Measurements from ENCODE around the gene EPHA6.

EPHA6 gene

DNA sequence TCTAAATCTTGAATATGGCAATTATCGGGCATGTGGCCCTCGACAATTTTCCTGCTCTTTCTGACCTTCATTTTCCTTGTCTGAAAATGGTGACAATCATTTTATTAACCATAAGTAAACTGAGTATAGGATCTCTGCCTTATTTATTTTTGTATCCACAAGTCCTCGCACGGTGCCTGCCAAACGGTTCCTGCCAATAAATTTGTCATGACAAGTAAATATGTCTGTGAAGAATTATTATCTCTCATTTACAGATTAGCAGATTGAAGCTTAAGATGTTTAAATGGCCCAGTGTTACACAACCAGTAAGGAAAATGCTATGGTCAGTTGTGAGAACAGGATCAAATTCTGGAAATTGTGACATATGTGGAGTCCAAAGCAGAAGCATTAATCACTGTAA lies 884.3 kb downstream of the EPHA6 start:
- Histone ChIP-seq H3K4me3 (ENCODE audit: low read depth in 1 of 2, low read length in 2 of 2) (no peak overlapping the region), H3K27ac (ENCODE audit: low read length) (no peak overlapping the region), H3K36me3 (ENCODE audit: insufficient read depth, low read length) (no peaks in the 10 kb centered on the region), H3K9me3 (ENCODE audit: insufficient read depth, low read length, severe bottlenecking) (no peaks in the 10 kb centered on the region), H3K27me3 (ENCODE audit: insufficient read depth, low read length, poor library complexity) (peaks cover 5% of the 10 kb centered on the region), H2AFZ (ENCODE audit: low read depth, low read length) (no peak overlapping the region), H3K4me2 (ENCODE audit: insufficient read depth, low read length) (no peak overlapping the region), H3K4me1 (ENCODE audit: insufficient read depth, low read length) (no peaks in the 10 kb centered on the region), H3K9ac (ENCODE audit: low read depth, low read length) (no peak overlapping the region), H3K79me2 (ENCODE audit: insufficient read depth, low read length) (no peaks in the 10 kb centered on the region), H4K20me1 (ENCODE audit: insufficient read depth, low read length) (no peaks in the 10 kb centered on the region)
- TF ChIP-seq, protein P1, sequence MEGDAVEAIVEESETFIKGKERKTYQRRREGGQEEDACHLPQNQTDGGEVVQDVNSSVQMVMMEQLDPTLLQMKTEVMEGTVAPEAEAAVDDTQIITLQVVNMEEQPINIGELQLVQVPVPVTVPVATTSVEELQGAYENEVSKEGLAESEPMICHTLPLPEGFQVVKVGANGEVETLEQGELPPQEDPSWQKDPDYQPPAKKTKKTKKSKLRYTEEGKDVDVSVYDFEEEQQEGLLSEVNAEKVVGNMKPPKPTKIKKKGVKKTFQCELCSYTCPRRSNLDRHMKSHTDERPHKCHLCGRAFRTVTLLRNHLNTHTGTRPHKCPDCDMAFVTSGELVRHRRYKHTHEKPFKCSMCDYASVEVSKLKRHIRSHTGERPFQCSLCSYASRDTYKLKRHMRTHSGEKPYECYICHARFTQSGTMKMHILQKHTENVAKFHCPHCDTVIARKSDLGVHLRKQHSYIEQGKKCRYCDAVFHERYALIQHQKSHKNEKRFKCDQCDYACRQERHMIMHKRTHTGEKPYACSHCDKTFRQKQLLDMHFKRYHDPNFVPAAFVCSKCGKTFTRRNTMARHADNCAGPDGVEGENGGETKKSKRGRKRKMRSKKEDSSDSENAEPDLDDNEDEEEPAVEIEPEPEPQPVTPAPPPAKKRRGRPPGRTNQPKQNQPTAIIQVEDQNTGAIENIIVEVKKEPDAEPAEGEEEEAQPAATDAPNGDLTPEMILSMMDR (IDR thresholded peaks at IDR 0.05; ENCODE audit: borderline replicate concordance, extremely low read depth, low read length, poor library complexity, severe bottlenecking), result no peak
- ATAC-seq (ENCODE audit: insufficient read depth, low read depth) (no peak), DNase-seq (no peak)

DNA sequence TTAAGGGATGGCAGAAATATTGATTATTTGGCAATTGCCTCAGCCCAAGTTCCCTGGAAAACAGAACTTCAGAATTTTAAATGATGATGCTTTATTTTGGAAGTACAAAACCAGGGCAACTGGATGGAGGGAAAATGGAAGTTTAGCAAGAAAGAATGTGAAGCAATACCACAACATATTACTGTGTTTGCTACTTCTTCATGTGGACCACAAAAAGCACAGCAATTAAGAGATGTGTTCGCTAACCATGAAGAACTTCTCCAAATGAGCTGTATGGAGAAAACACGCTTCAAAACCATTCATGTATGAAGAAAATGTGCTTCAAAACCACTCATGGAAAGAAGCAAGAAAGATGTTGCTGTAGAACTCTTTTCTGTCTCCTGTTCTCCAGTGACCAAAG lies 885.5 kb downstream of the EPHA6 start:
- Histone ChIP-seq H3K4me3 (ENCODE audit: low read depth in 1 of 2, low read length in 2 of 2) (no peak overlapping the region), H3K36me3 (ENCODE audit: insufficient read depth, low read length) (no peaks in the 10 kb centered on the region), H2AFZ (ENCODE audit: low read depth, low read length) (no peak overlapping the region), H4K20me1 (ENCODE audit: insufficient read depth, low read length) (no peaks in the 10 kb centered on the region), H3K4me1 (ENCODE audit: insufficient read depth, low read length) (no peaks in the 10 kb centered on the region), H3K9me3 (ENCODE audit: insufficient read depth, low read length, severe bottlenecking) (no peaks in the 10 kb centered on the region), H3K9ac (ENCODE audit: low read depth, low read length) (no peak overlapping the region), H3K4me2 (ENCODE audit: insufficient read depth, low read length) (no peak overlapping the region), H3K27ac (ENCODE audit: low read length) (no peak overlapping the region), H3K27me3 (ENCODE audit: insufficient read depth, low read length, poor library complexity) (peaks cover 5% of the 10 kb centered on the region), H3K79me2 (ENCODE audit: insufficient read depth, low read length) (no peaks in the 10 kb centered on the region)
- ATAC-seq (ENCODE audit: insufficient read depth, low read depth) (no peak), DNase-seq (no peak)
- TF ChIP-seq EZH2 (IDR thresholded peaks at IDR 0.05; ENCODE audit: borderline replicate concordance, low read depth, low read length, severe bottlenecking), result no peak
- TF ChIP-seq, protein P1 (IDR thresholded peaks at IDR 0.05; ENCODE audit: borderline replicate concordance, extremely low read depth, low read length, poor library complexity, severe bottlenecking), result no peak

DNA sequence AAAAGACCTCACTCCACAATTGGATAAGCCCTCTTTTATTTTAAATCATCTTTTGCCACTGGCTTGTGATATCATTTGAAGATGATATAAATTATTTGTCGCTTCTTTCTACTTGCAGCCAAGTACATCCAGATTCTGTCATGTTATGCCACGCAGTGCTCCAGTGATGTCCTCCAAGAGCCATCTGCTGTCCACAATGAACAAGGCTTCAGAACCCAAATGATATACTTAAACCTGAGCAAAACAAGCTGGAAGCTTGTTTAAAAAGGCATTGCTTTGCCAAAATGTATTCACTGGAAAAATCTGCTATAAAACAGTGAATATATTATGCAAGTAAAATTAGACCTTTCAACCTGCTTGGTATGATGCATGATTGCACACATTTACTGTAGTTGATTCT lies 891.4 kb downstream of the EPHA6 start:
- Histone ChIP-seq H3K4me1 (ENCODE audit: insufficient read depth, low read length) (no peaks in the 10 kb centered on the region), H3K4me3 (ENCODE audit: low read depth in 1 of 2, low read length in 2 of 2) (no peak overlapping the region), H3K9ac (ENCODE audit: low read depth, low read length) (no peak overlapping the region), H3K27ac (ENCODE audit: low read length) (no peak overlapping the region), H3K27me3 (ENCODE audit: insufficient read depth, low read length, poor library complexity) (peaks cover 3% of the 10 kb centered on the region), H4K20me1 (ENCODE audit: insufficient read depth, low read length) (no peaks in the 10 kb centered on the region), H3K9me3 (ENCODE audit: insufficient read depth, low read length, severe bottlenecking) (no peaks in the 10 kb centered on the region), H3K4me2 (ENCODE audit: insufficient read depth, low read length) (no peak overlapping the region), H3K36me3 (ENCODE audit: insufficient read depth, low read length) (no peaks in the 10 kb centered on the region), H3K79me2 (ENCODE audit: insufficient read depth, low read length) (no peaks in the 10 kb centered on the region), H2AFZ (ENCODE audit: low read depth, low read length) (no peak overlapping the region)
- ATAC-seq (ENCODE audit: insufficient read depth, low read depth), result no peak
- no peak for TF ChIP-seq EZH2 (IDR thresholded peaks at IDR 0.05; ENCODE audit: borderline replicate concordance, low read depth, low read length, severe bottlenecking)
- TF ChIP-seq, protein P1 (IDR thresholded peaks at IDR 0.05; ENCODE audit: borderline replicate concordance, extremely low read depth, low read length, poor library complexity, severe bottlenecking), result no peak
- DNase-seq, result no peak

DNA sequence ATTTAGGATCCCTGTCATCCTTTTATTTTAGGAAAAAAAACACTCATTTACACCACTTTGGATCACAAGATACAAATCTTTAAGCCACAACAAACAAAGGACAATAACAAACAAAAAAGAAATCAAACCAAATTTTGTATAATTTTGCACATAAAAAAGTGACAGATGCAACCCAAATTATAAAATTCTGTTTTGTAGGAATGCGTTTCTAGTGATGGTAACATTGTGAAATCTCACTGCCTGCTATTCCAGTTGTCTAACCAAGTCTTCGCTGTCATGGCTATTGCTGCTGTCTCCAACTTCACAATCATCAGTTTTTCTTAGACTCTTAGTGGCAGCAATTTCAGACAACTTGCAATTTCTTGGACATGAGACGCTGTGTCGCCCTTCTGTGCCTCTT lies 891.8 kb downstream of the EPHA6 start:
- Histone ChIP-seq H4K20me1 (ENCODE audit: insufficient read depth, low read length) (no peaks in the 10 kb centered on the region), H3K9me3 (ENCODE audit: insufficient read depth, low read length, severe bottlenecking) (no peaks in the 10 kb centered on the region), H3K4me3 (ENCODE audit: low read depth in 1 of 2, low read length in 2 of 2) (no peak overlapping the region), H3K9ac (ENCODE audit: low read depth, low read length) (no peak overlapping the region), H3K27me3 (ENCODE audit: insufficient read depth, low read length, poor library complexity) (peaks cover 3% of the 10 kb centered on the region), H3K4me1 (ENCODE audit: insufficient read depth, low read length) (no peaks in the 10 kb centered on the region), H2AFZ (ENCODE audit: low read depth, low read length) (no peak overlapping the region), H3K4me2 (ENCODE audit: insufficient read depth, low read length) (no peak overlapping the region), H3K36me3 (ENCODE audit: insufficient read depth, low read length) (no peaks in the 10 kb centered on the region), H3K79me2 (ENCODE audit: insufficient read depth, low read length) (no peaks in the 10 kb centered on the region), H3K27ac (ENCODE audit: low read length) (no peak overlapping the region)
- no peak for DNase-seq
- ATAC-seq (ENCODE audit: insufficient read depth, low read depth), result no peak
- TF ChIP-seq, protein P1 (IDR thresholded peaks at IDR 0.05; ENCODE audit: borderline replicate concordance, extremely low read depth, low read length, poor library complexity, severe bottlenecking), result no peak
- no peak for TF ChIP-seq EZH2 (IDR thresholded peaks at IDR 0.05; ENCODE audit: borderline replicate concordance, low read depth, low read length, severe bottlenecking)

Measured in DND-41 (cell line).